A549 (cell line): ENCODE results near the gene SAMD13.

Experiments
- CEBPB ChIP-seq, 2 experiments: fragments of >200 bp in 1 of 2; sonication (Bioruptor Twin) in 1 of 2; formaldehyde crosslinking in 1 of 2; IDR thresholded peaks; 2 replicates each; pipeline ENCODE4 v1.6.1; 2012 to 2016
- EP300 ChIP-seq, 2 experiments: fragments of >200 bp; sonication (Bioruptor Twin); formaldehyde crosslinking; IDR thresholded peaks; 2 replicates in 1 of 2; 3 replicates in 1 of 2; pipeline ENCODE4 v1.6.1; 2016 to 2017
- ESRRA ChIP-seq: fragments of 150-350 bp; IDR thresholded peaks from 2 replicates; pipeline ENCODE4 v1.6.1; 2014; ENCODE audit warnings: mild to moderate bottlenecking, low read length, borderline replicate concordance
- FOSL2 ChIP-seq, 2 experiments: fragments of 450-650 bp in 1 of 2; fragments of >200 bp in 1 of 2; sonication (Bioruptor Twin) in 1 of 2; formaldehyde crosslinking; IDR thresholded peaks; 2 replicates each; pipeline versions ENCODE4 v1.5.0 to v1.6.1; 2016 to 2020; ENCODE audit warnings: mild to moderate bottlenecking in 1 of 2, moderate library complexity in 1 of 2
- JUN ChIP-seq, 2 experiments: fragments of >200 bp; sonication (Bioruptor Twin); formaldehyde crosslinking; IDR thresholded peaks; 2 replicates in 1 of 2; 3 replicates in 1 of 2; pipeline ENCODE4 v1.6.1; 2016 to 2017
- NFE2L2 ChIP-seq: fragments of 150-350 bp; conservative IDR thresholded peaks from 2 replicates; pipeline ENCODE4 v1.6.1; 2014; ENCODE audit warnings: low read length
- NPAS2 ChIP-seq: fragments of 250-450 bp; sonication (Bioruptor Pico); IDR thresholded peaks from 2 replicates; pipeline ENCODE4 v1.8.0; 2022; ENCODE audit warnings: mild to moderate bottlenecking, moderate library complexity, borderline replicate concordance
- POLR2A ChIP-seq: IDR thresholded peaks from 2 replicates; pipeline ENCODE4 v1.6.1; 2012; ENCODE audit warnings: mild to moderate bottlenecking, low read length
- RFX5 ChIP-seq: fragments of 450-650 bp; IDR thresholded peaks from 2 replicates; pipeline ENCODE4 v1.7.1; 2014; ENCODE audit warnings: antibody characterized with exemption, mild to moderate bottlenecking, moderate library complexity
- SMC3 ChIP-seq: fragments of >200 bp; sonication (Bioruptor Twin); formaldehyde crosslinking; IDR thresholded peaks from 3 replicates; pipeline ENCODE4 v1.6.1; 2018; ENCODE audit warnings: inconsistent platforms
- ZSCAN20 ChIP-seq: fragments of 250-450 bp; sonication (Bioruptor Pico); IDR thresholded peaks from 2 replicates; pipeline ENCODE4 v1.8.0; 2022; ENCODE audit warnings: mild to moderate bottlenecking, moderate library complexity
- TF ChIP-seq, protein P1 (sequence below): fragments of >200 bp; sonication (Bioruptor Twin); formaldehyde crosslinking; IDR thresholded peaks from 3 replicates; pipeline ENCODE4 v1.5.1; 2016
- TF ChIP-seq, protein P2 (sequence below): fragments of 200-600 bp; sonication (generic); IDR thresholded peaks from 2 replicates; pipeline ENCODE4 v1.6.1; 2016; ENCODE audit warnings: antibody characterized with exemption, mild to moderate bottlenecking, moderate library complexity
- TF ChIP-seq, protein P3 (sequence below): fragments of 250-450 bp; sonication (Bioruptor Pico); IDR thresholded peaks from 2 replicates; pipeline ENCODE4 v1.5.0; 2021; ENCODE audit warnings: mild to moderate bottlenecking, moderate library complexity, borderline replicate concordance

DNA sequence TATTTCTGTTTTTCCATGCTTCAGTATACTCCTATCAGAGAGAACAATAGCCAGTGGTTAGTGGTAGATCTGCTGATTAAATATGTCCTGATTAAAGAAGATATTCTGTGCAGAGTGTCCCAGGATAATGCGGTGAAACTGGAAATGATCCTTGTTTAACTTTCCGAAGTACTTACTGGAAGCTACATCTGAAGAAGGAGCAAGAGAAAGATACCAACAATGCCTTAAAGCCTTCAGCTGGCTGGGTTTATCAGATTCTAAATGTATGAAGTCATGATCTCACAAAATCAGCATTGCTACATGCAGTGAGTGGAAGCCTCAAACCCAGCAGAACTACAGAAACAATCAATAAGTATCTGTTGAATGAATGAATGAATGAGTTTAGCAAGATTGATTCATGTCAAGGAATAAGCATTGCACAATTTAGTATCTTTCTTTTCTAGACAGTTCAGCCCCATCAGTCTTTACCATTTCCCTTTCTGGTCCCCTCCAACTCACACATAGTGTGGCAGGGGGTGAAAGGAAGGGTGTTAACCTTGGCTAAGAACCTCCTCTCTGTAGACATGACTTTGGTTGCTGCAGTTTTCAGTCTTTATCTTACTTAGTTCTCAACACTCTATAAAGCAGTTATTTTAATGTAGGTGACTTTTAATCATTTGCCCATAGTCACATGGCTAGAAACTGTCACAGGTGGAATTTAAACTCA is 72.1 kb downstream of the SAMD13 start:
- TF ChIP-seq EP300 (IDR thresholded peaks at IDR 0.05) (no peak), CEBPB (IDR thresholded peaks at IDR 0.05) (no peak), JUN (IDR thresholded peaks at IDR 0.05) (no peak), POLR2A (no peak), RFX5 (no peak), SMC3 (no peak), ZSCAN20 (CRISPR knock-in tag) (no peak), ESRRA (no peak), FOSL2 (IDR thresholded peaks at IDR 0.05) (no peak), FOSL2 (CRISPR knock-in tag; IDR thresholded peaks at IDR 0.05) (no peak), NFE2L2 (no peak), NPAS2 (CRISPR knock-in tag) (no peak)
- TF ChIP-seq, protein P1, sequence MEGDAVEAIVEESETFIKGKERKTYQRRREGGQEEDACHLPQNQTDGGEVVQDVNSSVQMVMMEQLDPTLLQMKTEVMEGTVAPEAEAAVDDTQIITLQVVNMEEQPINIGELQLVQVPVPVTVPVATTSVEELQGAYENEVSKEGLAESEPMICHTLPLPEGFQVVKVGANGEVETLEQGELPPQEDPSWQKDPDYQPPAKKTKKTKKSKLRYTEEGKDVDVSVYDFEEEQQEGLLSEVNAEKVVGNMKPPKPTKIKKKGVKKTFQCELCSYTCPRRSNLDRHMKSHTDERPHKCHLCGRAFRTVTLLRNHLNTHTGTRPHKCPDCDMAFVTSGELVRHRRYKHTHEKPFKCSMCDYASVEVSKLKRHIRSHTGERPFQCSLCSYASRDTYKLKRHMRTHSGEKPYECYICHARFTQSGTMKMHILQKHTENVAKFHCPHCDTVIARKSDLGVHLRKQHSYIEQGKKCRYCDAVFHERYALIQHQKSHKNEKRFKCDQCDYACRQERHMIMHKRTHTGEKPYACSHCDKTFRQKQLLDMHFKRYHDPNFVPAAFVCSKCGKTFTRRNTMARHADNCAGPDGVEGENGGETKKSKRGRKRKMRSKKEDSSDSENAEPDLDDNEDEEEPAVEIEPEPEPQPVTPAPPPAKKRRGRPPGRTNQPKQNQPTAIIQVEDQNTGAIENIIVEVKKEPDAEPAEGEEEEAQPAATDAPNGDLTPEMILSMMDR, result no peak
- TF ChIP-seq, protein P2, sequence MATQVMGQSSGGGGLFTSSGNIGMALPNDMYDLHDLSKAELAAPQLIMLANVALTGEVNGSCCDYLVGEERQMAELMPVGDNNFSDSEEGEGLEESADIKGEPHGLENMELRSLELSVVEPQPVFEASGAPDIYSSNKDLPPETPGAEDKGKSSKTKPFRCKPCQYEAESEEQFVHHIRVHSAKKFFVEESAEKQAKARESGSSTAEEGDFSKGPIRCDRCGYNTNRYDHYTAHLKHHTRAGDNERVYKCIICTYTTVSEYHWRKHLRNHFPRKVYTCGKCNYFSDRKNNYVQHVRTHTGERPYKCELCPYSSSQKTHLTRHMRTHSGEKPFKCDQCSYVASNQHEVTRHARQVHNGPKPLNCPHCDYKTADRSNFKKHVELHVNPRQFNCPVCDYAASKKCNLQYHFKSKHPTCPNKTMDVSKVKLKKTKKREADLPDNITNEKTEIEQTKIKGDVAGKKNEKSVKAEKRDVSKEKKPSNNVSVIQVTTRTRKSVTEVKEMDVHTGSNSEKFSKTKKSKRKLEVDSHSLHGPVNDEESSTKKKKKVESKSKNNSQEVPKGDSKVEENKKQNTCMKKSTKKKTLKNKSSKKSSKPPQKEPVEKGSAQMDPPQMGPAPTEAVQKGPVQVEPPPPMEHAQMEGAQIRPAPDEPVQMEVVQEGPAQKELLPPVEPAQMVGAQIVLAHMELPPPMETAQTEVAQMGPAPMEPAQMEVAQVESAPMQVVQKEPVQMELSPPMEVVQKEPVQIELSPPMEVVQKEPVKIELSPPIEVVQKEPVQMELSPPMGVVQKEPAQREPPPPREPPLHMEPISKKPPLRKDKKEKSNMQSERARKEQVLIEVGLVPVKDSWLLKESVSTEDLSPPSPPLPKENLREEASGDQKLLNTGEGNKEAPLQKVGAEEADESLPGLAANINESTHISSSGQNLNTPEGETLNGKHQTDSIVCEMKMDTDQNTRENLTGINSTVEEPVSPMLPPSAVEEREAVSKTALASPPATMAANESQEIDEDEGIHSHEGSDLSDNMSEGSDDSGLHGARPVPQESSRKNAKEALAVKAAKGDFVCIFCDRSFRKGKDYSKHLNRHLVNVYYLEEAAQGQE, result no peak
- TF ChIP-seq, protein P3, sequence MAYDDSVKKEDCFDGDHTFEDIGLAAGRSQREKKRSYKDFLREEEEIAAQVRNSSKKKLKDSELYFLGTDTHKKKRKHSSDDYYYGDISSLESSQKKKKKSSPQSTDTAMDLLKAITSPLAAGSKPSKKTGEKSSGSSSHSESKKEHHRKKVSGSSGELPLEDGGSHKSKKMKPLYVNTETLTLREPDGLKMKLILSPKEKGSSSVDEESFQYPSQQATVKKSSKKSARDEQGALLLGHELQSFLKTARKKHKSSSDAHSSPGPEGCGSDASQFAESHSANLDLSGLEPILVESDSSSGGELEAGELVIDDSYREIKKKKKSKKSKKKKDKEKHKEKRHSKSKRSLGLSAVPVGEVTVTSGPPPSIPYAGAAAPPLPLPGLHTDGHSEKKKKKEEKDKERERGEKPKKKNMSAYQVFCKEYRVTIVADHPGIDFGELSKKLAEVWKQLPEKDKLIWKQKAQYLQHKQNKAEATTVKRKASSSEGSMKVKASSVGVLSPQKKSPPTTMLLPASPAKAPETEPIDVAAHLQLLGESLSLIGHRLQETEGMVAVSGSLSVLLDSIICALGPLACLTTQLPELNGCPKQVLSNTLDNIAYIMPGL, result no peak
